Fibroblast of villous mesenchyme (primary cell): ENCODE data around the gene GCNT4. TPM values are rescaled to one million over a fixed set of nuclear protein-coding genes. Genes with fewer than 3 reads are reported as not detected.

Experiments used
- DNase-seq: peaks from one replicate; pipeline ENCODE4 v3.0.0-alpha.2; 2010; ENCODE audit warnings: low read depth
- H3K4me3 ChIP-seq: 2 replicates; pipeline ENCODE4 v1.5.1; 2011; ENCODE audit warnings: low read depth, mild to moderate bottlenecking, low read length
- total RNA-seq: library from RNA; depleted of rRNA; stranded (reverse); fragments of >200 nt; gene quantifications from 2 replicates; pipeline ENCODE4 v1.2.3, GENCODE V29; 2012
- TF ChIP-seq, protein P1 (sequence below): IDR thresholded peaks from 2 replicates; pipeline ENCODE4 v1.5.1; 2012; ENCODE audit warnings: low read depth, mild to moderate bottlenecking, low read length; ENCODE audit not compliant: insufficient read depth

Gene GCNT4
- total RNA-seq, 1 donor, result 46.2 TPM

DNA sequence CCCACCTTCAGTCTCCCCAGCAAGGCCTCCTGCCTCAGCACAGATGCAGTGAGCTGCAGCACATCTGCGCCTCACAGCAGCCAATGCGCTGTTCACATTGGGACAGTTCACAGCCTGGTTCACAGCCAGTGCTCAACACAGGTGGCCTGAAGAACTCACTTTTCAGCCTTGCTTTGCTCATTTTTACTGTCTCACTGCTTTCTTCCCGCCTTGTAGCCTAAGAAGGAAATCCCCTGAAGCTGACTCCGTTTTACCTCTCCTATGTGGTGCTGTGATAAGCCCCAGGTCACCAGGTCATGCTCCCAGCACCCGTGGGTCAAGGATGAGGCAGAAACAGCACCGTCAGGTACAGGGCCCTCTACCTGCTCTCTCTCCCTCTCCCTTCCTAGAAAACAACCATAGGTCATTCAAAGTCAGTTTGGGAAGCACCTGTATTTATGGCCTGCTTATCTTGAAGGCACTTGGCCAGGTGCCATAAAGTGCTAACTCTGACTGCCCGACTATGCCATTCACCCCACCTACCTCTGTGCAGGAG, 1.1 kb downstream of the GCNT4 start:
- peak overlapping the region; percentile 67 for H3K4me3 ChIP-seq
- DNase-seq, result no peak
- TF ChIP-seq, protein P1, sequence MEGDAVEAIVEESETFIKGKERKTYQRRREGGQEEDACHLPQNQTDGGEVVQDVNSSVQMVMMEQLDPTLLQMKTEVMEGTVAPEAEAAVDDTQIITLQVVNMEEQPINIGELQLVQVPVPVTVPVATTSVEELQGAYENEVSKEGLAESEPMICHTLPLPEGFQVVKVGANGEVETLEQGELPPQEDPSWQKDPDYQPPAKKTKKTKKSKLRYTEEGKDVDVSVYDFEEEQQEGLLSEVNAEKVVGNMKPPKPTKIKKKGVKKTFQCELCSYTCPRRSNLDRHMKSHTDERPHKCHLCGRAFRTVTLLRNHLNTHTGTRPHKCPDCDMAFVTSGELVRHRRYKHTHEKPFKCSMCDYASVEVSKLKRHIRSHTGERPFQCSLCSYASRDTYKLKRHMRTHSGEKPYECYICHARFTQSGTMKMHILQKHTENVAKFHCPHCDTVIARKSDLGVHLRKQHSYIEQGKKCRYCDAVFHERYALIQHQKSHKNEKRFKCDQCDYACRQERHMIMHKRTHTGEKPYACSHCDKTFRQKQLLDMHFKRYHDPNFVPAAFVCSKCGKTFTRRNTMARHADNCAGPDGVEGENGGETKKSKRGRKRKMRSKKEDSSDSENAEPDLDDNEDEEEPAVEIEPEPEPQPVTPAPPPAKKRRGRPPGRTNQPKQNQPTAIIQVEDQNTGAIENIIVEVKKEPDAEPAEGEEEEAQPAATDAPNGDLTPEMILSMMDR, result no peak

DNA sequence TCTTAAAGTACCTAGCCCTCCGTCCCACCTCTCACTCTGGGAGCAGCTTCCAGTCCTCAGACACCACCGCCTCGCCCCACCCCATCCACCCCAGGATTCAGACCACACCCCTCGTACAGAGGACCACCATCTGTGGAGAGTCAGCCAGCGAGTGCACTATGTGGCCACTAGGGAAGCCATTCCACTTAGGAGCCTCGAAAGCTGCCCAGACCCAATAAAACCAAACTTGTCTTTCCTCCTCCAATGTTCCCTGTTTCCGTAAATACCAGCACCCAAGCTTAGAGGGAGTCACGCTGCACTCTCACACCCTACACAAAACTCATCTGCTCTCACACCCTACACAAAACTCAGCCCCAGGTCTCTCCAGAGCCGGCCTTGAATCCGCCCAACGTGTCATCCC, 1.9 kb downstream of the GCNT4 start:
- H3K4me3 ChIP-seq, result no peak overlapping the region
- TF ChIP-seq, protein P1, result peak; percentile 34
- DNase-seq, result no peak

DNA sequence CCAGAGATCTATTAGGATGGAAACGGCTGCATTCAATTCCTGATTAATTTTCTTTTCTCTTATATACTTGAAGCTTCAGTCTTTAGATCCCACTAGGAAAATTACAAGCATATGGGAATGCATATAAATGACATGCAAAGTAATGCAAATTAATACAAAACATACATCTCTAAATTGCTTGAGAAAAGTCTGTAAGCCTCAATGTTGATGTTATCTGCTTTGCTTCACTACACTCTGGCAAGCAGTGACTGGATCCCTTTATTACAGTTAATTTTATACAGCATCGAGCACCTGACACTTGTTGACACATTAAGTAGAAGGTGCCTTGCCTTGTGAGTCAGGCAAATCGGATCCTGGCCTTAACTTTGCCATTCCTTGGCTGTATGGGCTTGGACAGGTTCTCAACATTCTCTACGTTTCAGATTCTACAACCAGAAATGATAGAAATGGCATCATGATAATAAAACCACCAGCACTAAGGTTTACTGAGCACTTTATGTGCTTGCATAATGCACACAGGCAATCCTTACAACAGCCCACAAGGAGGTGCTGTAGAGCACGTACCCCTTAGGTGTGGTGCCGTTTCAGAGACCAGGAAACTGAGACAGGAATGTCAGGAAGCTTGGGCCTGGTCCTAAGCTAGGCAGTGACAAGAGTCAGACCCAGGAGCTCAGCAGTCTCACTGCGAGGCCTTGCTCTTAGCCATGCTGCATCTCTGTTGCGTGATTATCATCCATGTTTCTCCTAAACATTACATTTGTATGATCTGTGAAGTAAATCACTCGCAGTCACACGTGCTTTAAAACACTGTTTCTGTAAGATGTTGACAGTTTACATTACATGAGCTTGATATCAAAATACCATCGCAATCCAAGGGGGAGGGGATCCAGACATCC, 2.7 kb downstream of the GCNT4 start:
- no peak overlapping the region for H3K4me3 ChIP-seq
- peak; percentile 65 for DNase-seq
- TF ChIP-seq, protein P1, result peak; percentile 87

DNA sequence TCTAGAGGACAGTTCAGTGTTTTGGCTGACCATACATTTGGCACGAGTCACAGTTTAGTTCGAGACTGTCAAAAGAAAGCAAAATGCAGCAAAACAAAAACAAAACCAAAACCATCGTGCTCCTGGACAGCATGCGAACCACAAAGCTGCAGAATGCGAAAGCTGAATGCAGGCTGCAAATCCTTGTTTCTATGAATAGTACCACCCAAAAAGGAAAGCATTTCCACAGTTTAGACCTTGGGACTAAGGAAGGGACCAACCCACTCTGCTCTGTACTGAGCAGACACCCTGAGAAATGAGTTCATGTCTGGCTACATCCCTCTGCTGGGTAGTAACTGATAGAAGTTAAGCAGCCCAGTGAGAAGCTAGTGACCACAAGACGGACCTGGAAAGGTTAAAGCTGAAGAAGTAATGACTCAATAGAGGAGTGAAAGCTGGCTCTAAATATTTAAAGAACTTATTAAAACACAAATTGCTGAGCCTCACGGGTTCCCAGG, 3.9 kb downstream of the GCNT4 start:
- TF ChIP-seq, protein P1, result no peak
- peak; percentile 75 for DNase-seq
- H3K4me3 ChIP-seq, result peak overlapping the region; percentile 37

DNA sequence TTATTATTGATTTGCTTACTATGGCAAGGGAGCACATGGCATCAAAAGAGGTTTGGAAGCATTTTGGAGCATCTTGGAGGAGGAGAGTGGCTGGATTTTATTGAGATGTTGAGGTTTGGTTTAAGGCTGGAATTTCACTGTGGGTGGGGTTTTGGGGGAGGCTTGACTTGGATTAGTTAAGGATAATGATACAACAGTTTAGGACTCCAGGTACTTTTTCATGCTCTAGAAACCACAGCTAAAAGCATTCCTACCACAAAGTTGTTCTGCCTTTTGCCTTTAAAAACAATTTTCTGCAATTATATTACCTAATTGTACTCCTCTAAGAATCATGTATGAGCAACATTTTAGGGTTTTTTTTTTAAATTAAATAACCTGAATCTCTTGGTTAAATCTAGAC, 5.0 kb downstream of the GCNT4 start:
- no peak overlapping the region for H3K4me3 ChIP-seq
- TF ChIP-seq, protein P1, result no peak
- DNase-seq, result no peak

DNA sequence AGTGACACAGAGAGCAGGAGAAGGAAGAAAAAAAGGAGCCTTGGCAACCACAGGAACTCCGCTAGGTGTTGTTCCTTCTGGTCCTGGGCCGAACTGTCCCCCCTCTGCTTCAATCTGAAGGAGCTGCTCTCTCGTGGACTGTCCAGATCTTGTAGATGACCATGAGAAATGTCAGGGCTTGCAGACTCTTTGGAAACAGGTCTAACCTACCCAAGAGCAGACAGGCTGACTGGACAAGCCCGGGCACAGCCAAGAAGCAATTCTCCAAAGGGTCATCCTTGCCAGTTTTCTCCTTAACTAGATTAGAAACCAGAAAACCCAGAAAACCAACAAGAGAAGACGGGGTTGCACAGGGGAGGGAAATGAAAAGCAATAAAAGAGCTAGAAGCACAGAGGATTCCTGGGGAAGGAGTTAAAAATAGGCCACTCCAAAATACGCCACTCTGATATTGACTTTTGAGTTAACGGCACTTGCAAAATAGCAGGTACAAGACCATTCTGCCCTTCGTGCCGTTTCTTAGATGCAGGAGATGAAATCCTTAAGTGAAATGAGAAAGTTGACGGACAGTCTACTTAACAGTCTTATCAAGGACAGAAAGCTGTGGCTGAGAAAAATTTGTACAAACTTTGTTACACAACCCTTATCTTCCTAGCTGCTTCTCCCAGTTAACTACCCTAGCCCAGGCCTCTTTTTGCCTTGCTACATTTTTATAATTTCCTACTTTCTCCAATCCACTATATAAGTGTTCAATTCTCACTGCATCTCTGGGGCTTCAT, 5.8 kb downstream of the GCNT4 start:
- H3K4me3 ChIP-seq, result no peak overlapping the region
- TF ChIP-seq, protein P1, result no peak
- DNase-seq, result peak; percentile 57
